Endothelial cell (in vitro differentiated cells): ENCODE data around the gene SPIB. TPM values are rescaled to one million over a fixed set of nuclear protein-coding genes. Genes with fewer than 3 reads are reported as not detected.
A peak's percentile ranks its signal among the peaks of the same experiment; 100 is the strongest.

Experiments
- DNase-seq: peaks from one replicate; pipeline ENCODE4 v3.0.0; 2021; ENCODE audit warnings: low spot score
- H3K27ac Mint-ChIP-seq: one replicate; pipeline ENCODE4 v1.8.0; 2021; ENCODE audit warnings: mixed read lengths, inconsistent platforms; ENCODE audit not compliant: unreplicated experiment
- H3K27me3 Mint-ChIP-seq: one replicate; pipeline ENCODE4 v1.8.0; 2021; ENCODE audit warnings: mild to moderate bottlenecking, moderate library complexity, mixed read lengths, inconsistent platforms; ENCODE audit not compliant: unreplicated experiment
- H3K36me3 Mint-ChIP-seq: one replicate; pipeline ENCODE4 v1.8.0; 2021; ENCODE audit warnings: mild to moderate bottlenecking, low read depth, mixed read lengths, inconsistent platforms; ENCODE audit not compliant: unreplicated experiment
- H3K4me1 Mint-ChIP-seq: one replicate; pipeline ENCODE4 v1.8.0; 2021; ENCODE audit warnings: mild to moderate bottlenecking, mixed read lengths, inconsistent platforms; ENCODE audit not compliant: unreplicated experiment
- H3K4me3 Mint-ChIP-seq: one replicate; pipeline ENCODE4 v1.8.0; 2021; ENCODE audit warnings: mild to moderate bottlenecking, mixed read lengths, inconsistent platforms; ENCODE audit not compliant: unreplicated experiment
- H3K9me3 Mint-ChIP-seq: one replicate; pipeline ENCODE4 v1.8.0; 2021; ENCODE audit warnings: mixed read lengths, inconsistent platforms; ENCODE audit not compliant: unreplicated experiment
- CTCF ChIP-seq: fragments of 200-600 bp; sonication (generic); IDR thresholded peaks from one replicate; pipeline ENCODE4 v1.5.0; 2021; ENCODE audit warnings: antibody characterized with exemption; ENCODE audit not compliant: unreplicated experiment
- total RNA-seq: library from RNA; stranded (reverse); fragmentation: NEBNext Ultra II Directional; extraction: Animal tissue kit (Norgen Biotek cat#: 25700); gene quantifications from one replicate; pipeline ENCODE4 v1.2.1, GENCODE V29; 2021; ENCODE audit not compliant: unreplicated experiment

The SPIB gene
- total RNA-seq, 1 donor from 2014 or later: not detected

GRCh38 chr19:50420127-50420526, 1.4 kb downstream of the SPIB start:
- peaks cover 8% of the 10 kb centered on the region for H3K36me3 Mint-ChIP-seq
- no peak for DNase-seq
- no peak overlapping the region for H3K4me3 Mint-ChIP-seq
- TF ChIP-seq CTCF: no peak
- peaks cover 11% of the 10 kb centered on the region for H3K4me1 Mint-ChIP-seq
- no peaks in the 10 kb centered on the region for H3K9me3 Mint-ChIP-seq
- peaks cover 18% of the 10 kb centered on the region for H3K27me3 Mint-ChIP-seq
- H3K27ac Mint-ChIP-seq: no peak overlapping the region

- no peak overlapping the region for H3K4me3 Mint-ChIP-seq
Measured at GRCh38 chr19:50420808-50421207, 2.1 kb downstream of the SPIB start.

GRCh38 chr19:50422397-50423278, 3.9 kb downstream of the SPIB start:
- peaks cover 8% of the 10 kb centered on the region for H3K36me3 Mint-ChIP-seq
- peaks cover 20% of the 10 kb centered on the region for H3K27me3 Mint-ChIP-seq
- DNase-seq: no peak
- TF ChIP-seq CTCF: no peak
- peaks cover 11% of the 10 kb centered on the region for H3K4me1 Mint-ChIP-seq
- H3K4me3 Mint-ChIP-seq: no peak overlapping the region
- no peak overlapping the region for H3K27ac Mint-ChIP-seq
- no peaks in the 10 kb centered on the region for H3K9me3 Mint-ChIP-seq

More at GRCh38 chr19:50420808-50421207, 2.1 kb downstream of the SPIB start:
- no peak for DNase-seq
- Mint-ChIP-seq H3K27me3 (peaks cover 20% of the 10 kb centered on the region), H3K4me1 (peaks cover 11% of the 10 kb centered on the region), H3K36me3 (peaks cover 8% of the 10 kb centered on the region), H3K9me3 (no peaks in the 10 kb centered on the region), H3K27ac (no peak overlapping the region)
- TF ChIP-seq CTCF: no peak

GRCh38 chr19:50423279-50424113, 4.8 kb downstream of the SPIB start:
- Mint-ChIP-seq H3K4me1 (peaks cover 11% of the 10 kb centered on the region), H3K9me3 (no peaks in the 10 kb centered on the region), H3K36me3 (peaks cover 8% of the 10 kb centered on the region), H3K27me3 (peaks cover 18% of the 10 kb centered on the region), H3K27ac (peak overlapping the region; percentile 38), H3K4me3 (no peak overlapping the region)
- DNase-seq: no peak
- no peak for TF ChIP-seq CTCF

- H3K36me3 Mint-ChIP-seq: no peaks in the 10 kb centered on the region
- no peaks in the 10 kb centered on the region for H3K9me3 Mint-ChIP-seq
- no peak for DNase-seq
- H3K27me3 Mint-ChIP-seq: peaks cover 13% of the 10 kb centered on the region
- H3K4me3 Mint-ChIP-seq: no peak overlapping the region
- H3K27ac Mint-ChIP-seq: no peak overlapping the region
- TF ChIP-seq CTCF: no peak
- no peaks in the 10 kb centered on the region for H3K4me1 Mint-ChIP-seq
Measured at GRCh38 chr19:50425581-50425980, 6.8 kb downstream of the SPIB start.
